AG04449 (cell line): Measurements from ENCODE around the gene BAIAP2.

Experiments
- CTCF ChIA-PET: fragments of 350-600 bp; formaldehyde crosslinking; extraction: SDS; loops from one replicate; lab custom pipeline; 2021; ENCODE audit warnings: antibody characterized with exemption; lab: Yijun Ruan, JAX
- POLR2A ChIA-PET: fragments of 400-600, 350-600 bp; formaldehyde crosslinking; extraction: SDS; loops from one replicate; lab custom pipeline; 2020; ENCODE audit warnings: antibody characterized with exemption, inconsistent platforms; lab: Yijun Ruan, JAX
- DNase-seq: peaks from one replicate; pipeline ENCODE4 v3.0.0-alpha.2; 2010; ENCODE audit warnings: low read depth, low spot score
- H3K4me3 ChIP-seq: 2 replicates; pipeline ENCODE4 v1.5.1; 2011; ENCODE audit warnings: low read depth, mild to moderate bottlenecking, control low read depth, low read length
- TF ChIP-seq, protein P1 (sequence below): IDR thresholded peaks from one replicate; pipeline ENCODE4 v1.5.1; 2011; ENCODE audit warnings: mild to moderate bottlenecking, moderate library complexity, low read length, control low read depth, inconsistent platforms; ENCODE audit not compliant: insufficient read depth; ENCODE audit errors: missing control alignments

Gene BAIAP2

DNA sequence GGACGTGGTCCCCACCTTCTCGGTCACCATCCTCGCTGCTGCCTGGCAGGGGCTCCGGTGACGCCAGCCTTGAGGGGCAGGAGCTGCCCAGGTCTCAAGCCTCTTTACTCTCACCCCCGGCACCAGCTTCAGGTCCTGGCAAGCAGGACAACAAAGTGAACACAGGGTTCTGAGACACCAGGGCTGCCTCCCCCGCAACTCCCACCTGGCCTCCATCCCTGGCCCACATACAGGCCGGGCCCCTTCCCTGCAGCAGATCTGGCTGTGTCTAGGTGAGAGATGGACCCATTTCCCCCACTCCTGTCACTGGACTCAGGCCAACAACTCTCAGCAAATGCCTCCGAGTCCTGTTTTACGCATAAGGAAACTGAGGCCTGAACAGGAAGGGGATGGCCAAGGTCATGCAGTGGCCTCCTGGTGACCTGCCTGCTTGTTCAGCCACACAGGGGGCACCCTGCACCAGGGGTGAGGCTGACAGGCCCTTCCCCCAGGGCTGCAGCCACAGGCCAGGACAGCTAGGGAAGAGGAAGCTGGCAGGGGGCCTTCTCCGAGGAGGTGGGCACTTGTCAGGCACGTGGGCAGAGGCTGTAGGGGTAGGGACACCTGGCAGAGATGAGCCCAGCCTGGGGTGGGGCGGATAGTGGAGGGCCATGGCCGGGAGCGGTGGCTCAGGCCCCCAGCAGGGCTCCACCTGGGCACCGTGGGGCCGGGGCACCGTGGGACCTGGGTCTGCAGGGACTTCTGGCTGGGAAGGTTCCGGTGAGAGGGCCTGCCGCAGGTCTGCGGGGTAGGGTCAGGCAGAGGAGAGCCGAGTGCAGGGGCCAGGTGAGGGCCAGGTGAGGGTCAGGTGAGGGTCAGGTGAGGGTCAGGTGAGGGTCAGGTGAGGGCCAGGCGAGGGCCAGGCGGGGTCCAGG is 83.6 kb downstream of the BAIAP2 start:
- POLR2A ChIA-PET, result no interaction called here

DNA sequence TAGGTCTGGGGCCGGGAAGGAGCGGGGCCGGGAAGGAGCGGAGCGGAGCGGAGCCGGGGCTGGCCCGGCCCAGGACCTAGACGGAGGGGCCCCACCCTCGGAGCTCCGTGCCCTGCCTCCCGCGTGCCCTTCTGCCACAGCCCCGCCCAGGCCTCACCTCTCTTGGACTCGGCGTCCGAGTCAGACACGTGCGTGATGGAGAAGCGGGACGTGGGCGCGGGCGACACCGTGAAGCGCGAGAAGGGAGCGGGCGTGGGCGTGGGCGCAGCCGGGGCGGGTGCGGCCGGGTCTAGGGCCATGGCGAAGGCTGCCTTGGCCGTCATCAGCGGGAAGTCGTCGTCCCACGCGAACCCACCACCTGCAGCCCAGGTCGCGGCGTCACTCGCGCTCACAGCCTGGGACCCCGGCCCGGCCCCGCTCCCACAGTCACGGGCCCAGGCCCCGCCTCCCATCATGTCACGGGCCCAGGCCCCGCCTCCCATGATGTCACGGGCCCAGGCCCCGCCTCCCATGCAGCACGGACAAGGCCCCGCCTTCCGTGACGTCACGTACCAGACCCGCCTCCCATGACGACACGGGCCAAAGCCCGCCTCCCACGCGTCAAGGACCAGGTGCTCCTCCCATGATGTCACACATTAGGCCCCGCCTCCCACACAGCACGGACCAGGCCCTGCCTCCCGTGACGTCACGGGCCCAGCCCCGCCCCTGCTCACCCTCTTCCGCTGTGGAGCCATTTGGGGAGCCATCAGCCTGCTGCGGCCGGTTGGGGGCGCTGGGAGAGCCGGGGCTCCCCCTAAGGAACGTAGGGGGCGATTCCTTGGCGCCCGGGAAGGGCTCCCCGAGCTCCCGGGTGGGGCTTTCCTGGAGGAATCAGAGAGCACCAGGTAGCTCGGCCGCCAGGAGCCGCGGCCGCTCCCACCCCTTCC is 84.5 kb downstream of the BAIAP2 start:
- H3K4me3 ChIP-seq, result peak overlapping the region; percentile 65
- POLR2A ChIA-PET, result no interaction called here
- CTCF ChIA-PET, result interaction anchor here (0.9 to 1.6 kb wide), 2 partner anchors 18 to 20 kb away, joined by 3 to 6 read pairs; no protein-coding TSS in a partner anchor
- DNase-seq, result peak; percentile 59
- TF ChIP-seq, protein P1, sequence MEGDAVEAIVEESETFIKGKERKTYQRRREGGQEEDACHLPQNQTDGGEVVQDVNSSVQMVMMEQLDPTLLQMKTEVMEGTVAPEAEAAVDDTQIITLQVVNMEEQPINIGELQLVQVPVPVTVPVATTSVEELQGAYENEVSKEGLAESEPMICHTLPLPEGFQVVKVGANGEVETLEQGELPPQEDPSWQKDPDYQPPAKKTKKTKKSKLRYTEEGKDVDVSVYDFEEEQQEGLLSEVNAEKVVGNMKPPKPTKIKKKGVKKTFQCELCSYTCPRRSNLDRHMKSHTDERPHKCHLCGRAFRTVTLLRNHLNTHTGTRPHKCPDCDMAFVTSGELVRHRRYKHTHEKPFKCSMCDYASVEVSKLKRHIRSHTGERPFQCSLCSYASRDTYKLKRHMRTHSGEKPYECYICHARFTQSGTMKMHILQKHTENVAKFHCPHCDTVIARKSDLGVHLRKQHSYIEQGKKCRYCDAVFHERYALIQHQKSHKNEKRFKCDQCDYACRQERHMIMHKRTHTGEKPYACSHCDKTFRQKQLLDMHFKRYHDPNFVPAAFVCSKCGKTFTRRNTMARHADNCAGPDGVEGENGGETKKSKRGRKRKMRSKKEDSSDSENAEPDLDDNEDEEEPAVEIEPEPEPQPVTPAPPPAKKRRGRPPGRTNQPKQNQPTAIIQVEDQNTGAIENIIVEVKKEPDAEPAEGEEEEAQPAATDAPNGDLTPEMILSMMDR, result no peak

More for the DNA sequence above, 83.6 kb downstream of the BAIAP2 start:
- no peak for DNase-seq
- CTCF ChIA-PET, result interaction anchor here (5.8 kb wide), 1 partner anchor 20 kb away, joined by 50 read pairs; no protein-coding TSS in a partner anchor
- TF ChIP-seq, protein P1, result no peak
- H3K4me3 ChIP-seq, result peak overlapping the region; percentile 65

DNA sequence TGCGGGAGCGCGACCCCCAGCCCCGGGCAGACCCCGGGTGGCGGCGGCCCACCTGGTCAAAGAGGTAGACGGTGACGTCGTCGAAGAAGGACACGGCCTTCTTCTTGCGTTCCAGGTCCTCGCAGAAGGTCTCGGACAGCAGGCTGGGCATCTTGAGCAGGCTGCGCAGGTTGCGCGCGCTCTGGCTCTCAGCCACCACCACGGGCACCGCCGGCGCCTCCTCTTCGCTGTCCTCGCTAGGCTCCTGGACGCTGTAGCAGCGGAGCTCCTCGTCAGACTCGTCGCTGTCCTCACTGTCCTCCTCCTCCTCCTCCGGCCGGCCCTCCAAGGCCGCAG is 85.2 kb downstream of the BAIAP2 start:
- DNase-seq, result no peak
- POLR2A ChIA-PET, result no interaction called here
- no peak overlapping the region for H3K4me3 ChIP-seq
- TF ChIP-seq, protein P1, result no peak
- CTCF ChIA-PET, result interaction anchor here (0.9 to 1.6 kb wide), 2 partner anchors 18 to 21 kb away, joined by 3 to 6 read pairs; no protein-coding TSS in a partner anchor

DNA sequence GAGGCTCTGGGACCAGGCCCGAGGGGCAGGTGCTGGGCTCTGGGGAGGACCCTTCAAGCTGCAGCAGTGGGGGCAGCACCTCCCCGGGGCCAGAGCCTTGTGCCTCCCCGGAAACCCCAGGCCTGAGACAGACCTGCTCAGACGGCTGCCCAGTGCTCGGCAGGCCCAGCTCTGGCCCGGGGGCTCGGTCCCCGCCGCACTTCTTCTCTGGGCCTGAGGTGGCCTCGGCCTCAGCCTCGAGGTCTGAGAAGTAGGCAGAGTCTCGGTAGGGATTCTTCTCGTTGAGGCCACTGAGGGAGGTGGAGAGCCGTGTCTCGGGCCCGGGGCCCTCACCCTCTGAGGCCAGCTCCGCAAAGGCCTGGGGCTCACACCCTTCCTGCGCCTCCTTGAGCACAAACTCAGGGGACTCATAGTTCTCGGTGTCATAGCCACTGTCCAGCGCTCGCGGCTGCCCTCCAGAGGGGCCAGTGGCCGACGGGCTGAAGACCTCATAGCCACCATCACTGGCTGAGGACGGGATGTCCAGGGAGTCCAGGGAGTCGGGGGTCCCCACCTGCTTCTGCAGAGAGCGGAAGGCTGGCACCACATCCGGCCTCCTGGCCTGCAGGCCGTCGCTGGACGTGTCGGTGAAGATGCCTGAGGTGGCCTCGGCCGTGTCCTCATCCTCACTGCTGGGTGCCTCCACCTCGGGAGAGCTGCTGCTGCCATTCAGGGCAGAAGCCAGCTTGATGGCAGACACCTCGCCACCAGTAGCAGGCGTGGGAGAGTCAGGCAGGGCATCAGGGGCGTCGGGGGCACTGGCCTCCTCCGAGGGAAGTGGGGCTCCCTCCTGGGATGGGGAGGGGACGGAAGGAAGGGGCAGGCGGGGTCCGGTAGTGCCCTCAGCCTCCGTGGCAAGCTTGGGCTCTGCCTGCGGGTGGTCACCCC is 86.0 kb downstream of the BAIAP2 start:
- TF ChIP-seq, protein P1, result no peak
- CTCF ChIA-PET, result interaction anchor here (1.1 to 1.6 kb wide), 4 partner anchors 22 to 97 kb away, joined by 3 to 6 read pairs (median 4); no protein-coding TSS in a partner anchor
- DNase-seq, result no peak
- H3K4me3 ChIP-seq, result no peak overlapping the region
- POLR2A ChIA-PET, result no interaction called here

DNA sequence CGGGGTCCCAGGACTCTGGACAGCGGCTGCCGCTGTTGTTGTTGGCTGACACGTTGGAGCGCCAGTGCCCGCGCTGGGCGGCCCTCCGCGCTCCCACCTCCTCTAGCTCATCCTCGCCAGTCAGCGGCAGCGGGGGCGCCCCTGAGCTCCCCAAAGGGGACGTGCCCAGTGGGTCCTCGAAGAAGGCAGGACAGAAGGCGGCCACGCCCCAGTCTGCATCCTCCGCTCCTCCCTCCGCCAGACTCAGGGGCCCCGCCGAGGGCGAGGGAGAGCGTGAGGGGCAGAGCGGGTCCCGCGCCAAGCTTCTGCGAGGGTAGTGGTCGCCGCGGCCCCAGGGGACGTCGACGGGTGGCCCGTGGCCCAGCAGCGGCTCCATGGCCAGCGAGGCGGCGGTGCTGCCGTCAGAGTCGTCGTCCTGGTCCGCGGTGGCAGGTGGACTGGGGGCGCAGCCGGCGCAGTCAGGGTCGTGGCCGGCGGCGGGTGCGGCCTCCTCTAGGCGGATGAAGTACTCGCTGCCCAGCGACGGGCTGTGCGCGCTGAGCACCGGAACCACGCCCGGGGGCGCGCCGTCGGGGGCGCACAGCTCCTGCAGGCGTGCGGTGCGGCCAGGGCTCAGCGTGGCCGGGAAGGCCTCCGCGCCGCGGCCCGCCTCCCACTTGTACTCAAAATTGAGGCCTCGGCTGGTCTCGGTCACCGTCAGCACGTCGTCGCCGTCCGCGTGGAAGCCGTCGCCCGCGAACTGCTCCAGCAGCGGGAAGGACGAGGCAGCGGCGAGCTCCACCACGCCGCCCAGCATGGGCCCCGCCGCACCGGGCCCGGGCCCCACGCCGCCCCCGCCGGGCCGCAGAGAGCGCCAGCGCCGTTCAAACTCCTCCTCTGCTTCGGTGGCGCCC is 87.1 kb downstream of the BAIAP2 start:
- TF ChIP-seq, protein P1, result no peak
- POLR2A ChIA-PET, result no interaction called here
- no peak for DNase-seq
- H3K4me3 ChIP-seq, result no peak overlapping the region
- CTCF ChIA-PET, result interaction anchor here (0.7 to 1.4 kb wide), 4 partner anchors 22 to 98 kb away, joined by 3 to 6 read pairs (median 3); no protein-coding TSS in a partner anchor
